Muscle layer of colon (tissue), 2 donors: ENCODE results near the gene PPP4R1.
A peak's percentile ranks its signal among the peaks of the same experiment; 100 is the strongest.

Source experiments
- H3K27ac ChIP-seq: one replicate; pipeline ENCODE4 v1.7.0; 2013; ENCODE audit warnings: low read depth, mild to moderate bottlenecking, low read length, moderate library complexity
- H3K27me3 ChIP-seq, 2 donors: one replicate each; pipeline ENCODE4 v1.7.0; 2013; ENCODE audit warnings: low read length in 2 of 2, mild to moderate bottlenecking in 2 of 2; ENCODE audit not compliant: insufficient read depth in 2 of 2, control insufficient read depth in 1 of 2
- H3K36me3 ChIP-seq: one replicate; pipeline ENCODE4 v1.7.0; 2013; ENCODE audit warnings: mild to moderate bottlenecking, low read length; ENCODE audit not compliant: insufficient read depth
- H3K4me1 ChIP-seq: one replicate; pipeline ENCODE4 v1.7.0; 2013; ENCODE audit warnings: mild to moderate bottlenecking, low read length; ENCODE audit not compliant: insufficient read depth
- H3K4me3 ChIP-seq, 2 donors: one replicate each; pipeline ENCODE4 v1.7.0; 2013; ENCODE audit warnings: low read length in 2 of 2, low read depth in 1 of 2, mild to moderate bottlenecking in 1 of 2, moderate library complexity in 1 of 2
- H3K9ac ChIP-seq: one replicate; pipeline ENCODE4 v1.7.0; 2013; ENCODE audit warnings: low read length
- H3K9me3 ChIP-seq: one replicate; pipeline ENCODE4 v1.7.0; 2013; ENCODE audit warnings: mild to moderate bottlenecking, low read length
- donor health status: abdominal sarcoma.
- donor health status: Adenocarcinoma of cecum.

Gene PPP4R1

GRCh38 chr18:9578306-9578705 lies 36.1 kb downstream of the PPP4R1 start:
- H3K27ac ChIP-seq: no peak overlapping the region
- no peak overlapping the region for H3K9ac ChIP-seq
- H3K4me1 ChIP-seq: peaks cover 9% of the 10 kb centered on the region
- no peaks in the 10 kb centered on the region for H3K9me3 ChIP-seq
- no peak overlapping the region for H3K4me3 ChIP-seq
- no peaks in the 10 kb centered on the region for H3K27me3 ChIP-seq
- H3K36me3 ChIP-seq: peaks cover 36% of the 10 kb centered on the region

GRCh38 chr18:9577361-9577760 lies 37.0 kb downstream of the PPP4R1 start:
- Histone ChIP-seq H3K4me1 (peaks cover 9% of the 10 kb centered on the region), H3K9me3 (no peaks in the 10 kb centered on the region), H3K36me3 (peaks cover 29% of the 10 kb centered on the region), H3K27me3 (no peaks in the 10 kb centered on the region), H3K9ac (no peak overlapping the region), H3K27ac (no peak overlapping the region), H3K4me3 (no peak overlapping the region)

DNA sequence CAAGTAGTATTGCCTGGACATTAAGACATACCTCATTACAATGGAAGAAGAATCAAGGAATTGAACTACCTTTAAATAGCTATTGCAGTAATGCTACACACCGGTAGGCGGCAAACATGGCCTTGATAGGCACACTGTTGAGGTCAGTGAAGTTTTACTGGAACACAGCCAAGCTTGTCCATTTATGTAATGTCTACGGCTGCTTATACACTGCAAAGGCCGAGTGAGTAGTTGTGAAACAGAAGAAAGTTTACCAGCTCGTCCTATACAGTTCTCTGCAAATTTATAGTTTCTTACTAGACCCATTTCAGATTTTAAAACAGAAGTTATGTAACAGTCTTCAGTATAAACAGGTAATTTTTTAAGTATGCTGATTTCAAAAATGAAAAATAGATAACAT lies 38.8 kb downstream of the PPP4R1 start:
- no peak overlapping the region for H3K9ac ChIP-seq
- no peaks in the 10 kb centered on the region for H3K9me3 ChIP-seq
- peaks cover 14% of the 10 kb centered on the region for H3K36me3 ChIP-seq
- H3K4me1 ChIP-seq: peaks cover 9% of the 10 kb centered on the region
- H3K27me3 ChIP-seq: no peaks in the 10 kb centered on the region
- peak overlapping the region; percentile 55 for H3K27ac ChIP-seq
- H3K4me3 ChIP-seq: no peak overlapping the region

DNA sequence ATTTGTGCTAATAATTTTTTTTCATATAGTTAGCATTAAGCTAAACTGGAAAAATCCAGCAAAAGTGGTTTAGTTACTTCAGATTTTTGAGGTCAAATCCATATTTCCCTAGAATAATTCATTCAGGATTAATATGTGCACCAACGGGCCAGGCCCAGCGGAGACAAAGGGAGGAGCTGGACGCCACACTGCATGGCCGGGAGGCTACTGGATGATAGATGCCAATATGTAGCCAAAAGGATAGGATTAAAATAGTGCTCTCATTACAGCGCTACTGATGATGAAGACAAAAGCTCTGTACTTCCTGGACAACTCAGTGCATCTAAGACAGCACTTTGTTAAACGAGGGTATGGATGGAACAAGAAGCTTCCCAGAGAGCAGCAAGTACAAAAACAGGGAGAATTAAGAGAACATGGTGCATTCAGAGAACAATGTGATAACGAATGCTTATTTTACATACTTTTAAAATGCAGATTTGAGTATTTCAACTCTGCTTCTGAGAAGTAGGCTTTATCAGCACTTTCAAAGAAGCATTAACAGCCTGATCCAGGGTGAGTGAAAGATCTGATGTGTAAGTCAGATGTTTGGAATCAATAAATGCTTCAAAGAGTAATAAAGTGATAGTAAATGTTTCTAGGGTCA lies 39.8 kb downstream of the PPP4R1 start:
- no peak overlapping the region for H3K4me3 ChIP-seq
- H3K9me3 ChIP-seq: no peaks in the 10 kb centered on the region
- peaks cover 9% of the 10 kb centered on the region for H3K4me1 ChIP-seq
- H3K9ac ChIP-seq: no peak overlapping the region
- no peaks in the 10 kb centered on the region for H3K27me3 ChIP-seq
- peaks cover 18% of the 10 kb centered on the region for H3K36me3 ChIP-seq
- no peak overlapping the region for H3K27ac ChIP-seq

- no peak overlapping the region for H3K4me3 ChIP-seq
- H3K9me3 ChIP-seq: no peaks in the 10 kb centered on the region
- no peak overlapping the region for H3K27ac ChIP-seq
- H3K36me3 ChIP-seq: peaks cover 28% of the 10 kb centered on the region
- H3K9ac ChIP-seq: no peak overlapping the region
- H3K27me3 ChIP-seq: no peaks in the 10 kb centered on the region
- peaks cover 9% of the 10 kb centered on the region for H3K4me1 ChIP-seq
Observed at GRCh38 chr18:9571546-9571945, 42.8 kb downstream of the PPP4R1 start.

DNA sequence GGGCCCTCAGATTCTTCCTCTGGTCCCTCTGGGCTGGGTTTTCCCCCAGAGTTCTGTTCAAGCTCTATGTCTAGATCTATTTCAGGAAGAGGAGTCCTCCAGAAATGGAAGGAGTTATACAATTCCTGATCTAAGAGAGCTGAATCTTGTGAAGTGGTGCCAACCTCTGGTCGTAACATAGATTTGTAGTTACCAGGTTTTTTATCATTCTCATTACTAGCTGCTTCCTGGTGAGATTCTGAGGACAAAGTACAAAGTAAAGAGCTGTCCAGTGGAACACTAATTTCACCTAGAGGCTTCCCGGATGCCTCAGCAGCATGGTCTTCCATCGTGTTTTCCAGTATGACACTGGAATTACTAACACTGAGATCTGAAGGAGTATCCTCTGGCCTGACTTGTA lies 44.1 kb downstream of the PPP4R1 start:
- Histone ChIP-seq H3K36me3 (peaks cover 28% of the 10 kb centered on the region), H3K4me1 (peaks cover under 1% of the 10 kb centered on the region), H3K9ac (no peak overlapping the region), H3K27ac (no peak overlapping the region), H3K27me3 (no peaks in the 10 kb centered on the region), H3K4me3 (no peak overlapping the region), H3K9me3 (no peaks in the 10 kb centered on the region)

GRCh38 chr18:9569178-9569577 lies 45.2 kb downstream of the PPP4R1 start:
- Histone ChIP-seq H3K4me3 (no peak overlapping the region), H3K27me3 (no peaks in the 10 kb centered on the region), H3K9ac (no peak overlapping the region), H3K36me3 (peaks cover 28% of the 10 kb centered on the region), H3K4me1 (peaks cover 11% of the 10 kb centered on the region), H3K27ac (no peak overlapping the region), H3K9me3 (no peaks in the 10 kb centered on the region)

DNA sequence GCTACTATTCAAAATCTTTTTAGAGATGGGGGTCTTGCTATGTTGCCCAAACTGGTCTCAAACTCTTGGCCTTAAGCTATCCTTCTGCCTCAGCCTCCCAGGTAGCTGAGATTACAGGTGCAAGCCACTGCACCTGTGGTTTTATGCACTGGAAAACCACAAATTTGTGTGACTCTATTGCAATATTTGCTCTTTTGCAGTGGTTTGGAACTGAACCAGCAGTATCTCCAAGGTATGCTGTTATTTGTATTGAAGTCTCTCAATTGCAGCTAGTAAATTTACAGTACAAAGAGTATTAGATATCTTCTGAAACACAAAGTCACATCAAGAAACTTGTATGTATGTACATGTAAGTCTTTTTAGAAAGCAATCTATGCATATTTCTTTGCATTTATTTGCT lies 46.2 kb downstream of the PPP4R1 start:
- Histone ChIP-seq H3K4me3 (no peak overlapping the region), H3K36me3 (peaks cover 30% of the 10 kb centered on the region), H3K9ac (no peak overlapping the region), H3K27ac (no peak overlapping the region), H3K9me3 (no peaks in the 10 kb centered on the region), H3K4me1 (peaks cover 17% of the 10 kb centered on the region), H3K27me3 (no peaks in the 10 kb centered on the region)

DNA sequence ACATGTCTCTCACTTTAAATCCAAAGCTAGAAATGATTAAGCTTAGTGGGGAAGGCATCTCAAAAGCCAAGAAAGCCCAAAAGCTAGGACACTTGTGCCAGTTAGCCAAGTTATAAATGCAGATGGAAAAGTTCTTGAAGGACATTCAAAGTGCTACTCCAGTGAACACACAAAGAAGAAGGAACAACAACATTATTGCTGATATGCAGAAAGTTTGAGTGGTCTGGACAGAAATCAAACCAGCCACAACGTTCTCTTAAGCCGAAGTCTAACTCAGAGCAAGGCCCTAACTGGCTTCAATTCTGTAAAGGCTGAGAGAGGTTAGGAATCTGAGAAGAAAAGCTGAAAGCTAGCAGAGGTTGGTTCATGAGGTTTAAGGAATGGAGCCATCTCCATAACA lies 49.0 kb downstream of the PPP4R1 start:
- H3K9me3 ChIP-seq: no peaks in the 10 kb centered on the region
- peaks cover 25% of the 10 kb centered on the region for H3K4me1 ChIP-seq
- H3K9ac ChIP-seq: no peak overlapping the region
- H3K27ac ChIP-seq: no peak overlapping the region
- no peaks in the 10 kb centered on the region for H3K27me3 ChIP-seq
- peaks cover 48% of the 10 kb centered on the region for H3K36me3 ChIP-seq
- no peak overlapping the region for H3K4me3 ChIP-seq

DNA sequence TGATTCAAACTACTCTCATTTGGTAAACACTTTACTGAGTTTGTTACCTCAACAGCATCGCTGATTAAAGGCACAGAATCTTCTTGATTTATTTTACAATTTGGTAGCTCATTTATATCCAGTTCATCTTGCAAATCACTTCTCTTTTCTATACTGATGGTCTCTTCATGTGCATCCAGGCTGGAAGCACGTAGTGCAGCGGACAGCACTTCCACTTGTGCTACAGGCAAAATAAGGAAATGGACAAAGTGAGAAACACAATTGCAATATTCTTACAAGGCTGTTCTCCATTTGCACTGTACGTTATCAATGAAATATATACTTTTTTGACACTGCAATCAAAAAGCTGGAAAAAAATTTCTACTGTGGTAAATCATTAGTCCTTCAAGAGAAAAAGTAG lies 51.0 kb downstream of the PPP4R1 start:
- no peak overlapping the region for H3K4me3 ChIP-seq
- peaks cover 58% of the 10 kb centered on the region for H3K36me3 ChIP-seq
- peaks cover 25% of the 10 kb centered on the region for H3K4me1 ChIP-seq
- no peaks in the 10 kb centered on the region for H3K27me3 ChIP-seq
- no peak overlapping the region for H3K9ac ChIP-seq
- H3K27ac ChIP-seq: no peak overlapping the region
- H3K9me3 ChIP-seq: no peaks in the 10 kb centered on the region

DNA sequence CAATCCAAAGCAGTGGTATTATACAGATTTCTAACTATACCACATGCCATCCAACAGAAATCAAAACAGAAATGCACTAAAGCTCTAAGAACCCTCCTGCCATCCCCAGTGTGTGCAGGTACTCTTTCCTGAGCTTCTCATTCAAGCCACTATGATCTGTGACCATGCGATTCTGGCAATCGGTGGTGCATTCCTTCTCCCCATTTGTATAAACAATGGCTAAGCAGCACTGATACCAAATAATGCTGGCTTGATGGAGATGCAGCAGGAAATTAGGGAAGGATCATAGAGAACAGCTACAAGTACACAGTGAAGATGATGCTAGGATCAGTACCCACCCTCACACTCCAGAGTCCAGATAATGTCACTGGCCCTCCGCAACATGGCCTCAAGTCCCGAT lies 51.8 kb downstream of the PPP4R1 start:
- no peaks in the 10 kb centered on the region for H3K9me3 ChIP-seq
- H3K36me3 ChIP-seq: peaks cover 58% of the 10 kb centered on the region
- no peak overlapping the region for H3K4me3 ChIP-seq
- H3K27ac ChIP-seq: no peak overlapping the region
- no peak overlapping the region for H3K9ac ChIP-seq
- peaks cover 25% of the 10 kb centered on the region for H3K4me1 ChIP-seq
- no peaks in the 10 kb centered on the region for H3K27me3 ChIP-seq

- H3K27me3 ChIP-seq: no peaks in the 10 kb centered on the region
- no peak overlapping the region for H3K9ac ChIP-seq
- H3K36me3 ChIP-seq: peaks cover 59% of the 10 kb centered on the region
- no peak overlapping the region for H3K27ac ChIP-seq
- peaks cover 25% of the 10 kb centered on the region for H3K4me1 ChIP-seq
- no peaks in the 10 kb centered on the region for H3K9me3 ChIP-seq
- H3K4me3 ChIP-seq: no peak overlapping the region
Observed at GRCh38 chr18:9561759-9562158, 52.6 kb downstream of the PPP4R1 start.
